MM.1S (cell line): ENCODE data around the gene ADARB2.

Experiments
- DNase-seq: peaks from one replicate; pipeline ENCODE4 v3.0.0-alpha.2; 2015
- H2AFZ ChIP-seq: fragments of 300-600 bp; sonication (generic); 2 replicates; pipeline ENCODE4 v1.6.0; 2016; ENCODE audit warnings: antibody characterized with exemption, low read length
- H3F3A ChIP-seq: fragments of 300-600 bp; sonication (generic); 2 replicates; pipeline ENCODE4 v1.6.1; 2016; ENCODE audit warnings: mild to moderate bottlenecking, antibody characterized with exemption, low read length, moderate library complexity, mixed read lengths; ENCODE audit not compliant: insufficient read depth
- H3K27ac ChIP-seq: fragments of 300-600 bp; sonication (generic); 2 replicates; pipeline ENCODE4 v1.5.1; 2016; ENCODE audit warnings: mild to moderate bottlenecking, low read length
- H3K27me3 ChIP-seq: fragments of 300-600 bp; sonication (generic); replicated peaks from 2 replicates; pipeline ENCODE4 v1.6.0; 2016; ENCODE audit warnings: low read length; ENCODE audit not compliant: insufficient read depth
- H3K36me3 ChIP-seq: fragments of 300-600 bp; sonication (generic); replicated peaks from 2 replicates; pipeline ENCODE4 v1.6.1; 2016; ENCODE audit warnings: mild to moderate bottlenecking, low read length, mixed read lengths; ENCODE audit not compliant: insufficient read depth
- H3K4me1 ChIP-seq: fragments of 300-600 bp; sonication (generic); 2 replicates; pipeline ENCODE4 v1.6.1; 2016; ENCODE audit warnings: low read length, mixed read lengths
- H3K4me2 ChIP-seq: fragments of 300-600 bp; sonication (generic); 2 replicates; pipeline ENCODE4 v1.6.0; 2016; ENCODE audit warnings: low read depth, low read length
- H3K4me3 ChIP-seq: fragments of 300-600 bp; sonication (generic); 2 replicates; pipeline ENCODE4 v1.5.1; 2016; ENCODE audit warnings: low read length, mixed read lengths
- H3K79me2 ChIP-seq: fragments of 300-600 bp; sonication (generic); 2 replicates; pipeline ENCODE4 v1.6.1; 2016; ENCODE audit warnings: mixed run types, low read length, mixed read lengths
- H3K9ac ChIP-seq: fragments of 300-600 bp; sonication (generic); 2 replicates; pipeline ENCODE4 v1.6.1; 2016; ENCODE audit warnings: low read length, mixed read lengths
- H3K9me2 ChIP-seq: fragments of 300-600 bp; sonication (generic); replicated peaks from 2 replicates; pipeline ENCODE4 v1.6.1; 2016; ENCODE audit warnings: mild to moderate bottlenecking, low read length, mixed read lengths; ENCODE audit not compliant: insufficient read depth
- H3K9me3 ChIP-seq: fragments of 300-600 bp; sonication (generic); replicated peaks from 2 replicates; pipeline ENCODE4 v1.6.1; 2016; ENCODE audit warnings: mild to moderate bottlenecking, low read length, mixed read lengths; ENCODE audit not compliant: insufficient read depth
- H4K20me1 ChIP-seq: fragments of 300-600 bp; sonication (generic); 2 replicates; pipeline ENCODE4 v1.6.1; 2016; ENCODE audit warnings: mild to moderate bottlenecking, low read length, moderate library complexity, mixed read lengths; ENCODE audit not compliant: insufficient read depth
- CTCF ChIP-seq: fragments of 300-600 bp; sonication (generic); IDR thresholded peaks from 2 replicates; pipeline ENCODE4 v1.5.1; 2016; ENCODE audit warnings: antibody characterized with exemption, low read length, mixed read lengths
- EZH2 ChIP-seq: fragments of 300-600 bp; sonication (generic); optimal IDR thresholded peaks from 2 replicates; pipeline ENCODE3; 2017; ENCODE audit warnings: low read depth, mild to moderate bottlenecking, antibody characterized with exemption, low read length, mixed read lengths
- EZH2phosphoT487 ChIP-seq: fragments of 300-600 bp; sonication (generic); IDR thresholded peaks from 2 replicates; pipeline ENCODE4 v1.6.1; 2018; ENCODE audit warnings: antibody characterized with exemption, low read length

Gene ADARB2

GRCh38 chr10:1734288-1734687, 3.0 kb downstream of the ADARB2 start:
- Histone ChIP-seq H3K4me1 (no peaks in the 10 kb centered on the region), H3K4me3 (no peak overlapping the region), H3K9me2 (no peaks in the 10 kb centered on the region), H3K36me3 (no peaks in the 10 kb centered on the region), H4K20me1 (no peaks in the 10 kb centered on the region), H3K9me3 (no peaks in the 10 kb centered on the region), H3K9ac (no peak overlapping the region), H3K27ac (no peak overlapping the region), H3K79me2 (no peaks in the 10 kb centered on the region), H3F3A (no peaks in the 10 kb centered on the region), H3K27me3 (no peaks in the 10 kb centered on the region), H2AFZ (no peak overlapping the region), H3K4me2 (no peak overlapping the region)
- DNase-seq = no peak
- no peak for TF ChIP-seq EZH2phosphoT487

GRCh38 chr10:1733720-1734119, 3.6 kb downstream of the ADARB2 start:
- Histone ChIP-seq H3K36me3 (no peaks in the 10 kb centered on the region), H3K27ac (no peak overlapping the region), H3K4me2 (no peak overlapping the region), H3F3A (no peaks in the 10 kb centered on the region), H2AFZ (no peak overlapping the region), H3K27me3 (no peaks in the 10 kb centered on the region), H3K4me3 (no peak overlapping the region), H4K20me1 (no peaks in the 10 kb centered on the region), H3K9me3 (no peaks in the 10 kb centered on the region), H3K4me1 (no peaks in the 10 kb centered on the region), H3K9ac (no peak overlapping the region), H3K79me2 (no peaks in the 10 kb centered on the region), H3K9me2 (no peaks in the 10 kb centered on the region)
- TF ChIP-seq EZH2phosphoT487 = no peak
- TF ChIP-seq EZH2 = no peak
- TF ChIP-seq CTCF = no peak
- DNase-seq = no peak

GRCh38 chr10:1732564-1732996, 4.7 kb downstream of the ADARB2 start:
- no peaks in the 10 kb centered on the region for H3K27me3 ChIP-seq

More at GRCh38 chr10:1732564-1732996, 4.7 kb downstream of the ADARB2 start:
- no peak overlapping the region for H2AFZ ChIP-seq
- H3K4me2 ChIP-seq = no peak overlapping the region
- no peaks in the 10 kb centered on the region for H3F3A ChIP-seq
- H3K27ac ChIP-seq = no peak overlapping the region
- H4K20me1 ChIP-seq = no peaks in the 10 kb centered on the region
- DNase-seq = no peak
- no peaks in the 10 kb centered on the region for H3K4me1 ChIP-seq
- no peaks in the 10 kb centered on the region for H3K9me2 ChIP-seq
- TF ChIP-seq EZH2 = no peak
- TF ChIP-seq EZH2phosphoT487 = no peak
- TF ChIP-seq CTCF = no peak
- no peaks in the 10 kb centered on the region for H3K36me3 ChIP-seq
- H3K9me3 ChIP-seq = no peaks in the 10 kb centered on the region
- H3K9ac ChIP-seq = no peak overlapping the region
- H3K4me3 ChIP-seq = no peak overlapping the region
- H3K79me2 ChIP-seq = no peaks in the 10 kb centered on the region
